ENCODE data around the gene PACS1.

Gene PACS1

GRCh38 chr11:66264914-66265313 is 194.8 kb downstream of the PACS1 start:
- Histone ChIP-seq H3K4me3 (ENCODE audit: low read length) (no peak overlapping the region), H3K36me3 (ENCODE audit: control insufficient read depth, insufficient read depth, low read length) (peaks cover 30% of the 10 kb centered on the region), H3K4me1 (ENCODE audit: control insufficient read depth, insufficient read depth, low read length) (0 out of 2 replicates have a peak, but pooled peaks cover 3% of the 10 kb centered on the region), H3K9me3 (ENCODE audit: control insufficient read depth, insufficient read depth, low read length) (no peaks in the 10 kb centered on the region), H3K27me3 (ENCODE audit: control insufficient read depth, insufficient read depth, low read length) (no peaks in the 10 kb centered on the region), H3K27ac (ENCODE audit: low read length) (no peak overlapping the region)
- DNase-seq (ENCODE audit: low read depth, low spot score): no peak
- no CpG with 5 or more reads among the region's 12 CpGs for WGBS (ENCODE audit: insufficient coverage, insufficient read length)

- 0 out of 2 replicates have a peak, but pooled peaks cover 3% of the 10 kb centered on the region for H3K4me1 ChIP-seq (ENCODE audit: control insufficient read depth, insufficient read depth, low read length)
- H3K36me3 ChIP-seq (ENCODE audit: control insufficient read depth, insufficient read depth, low read length): peaks cover 27% of the 10 kb centered on the region
- H3K4me3 ChIP-seq (ENCODE audit: low read length): no peak overlapping the region
- H3K27me3 ChIP-seq (ENCODE audit: control insufficient read depth, insufficient read depth, low read length): no peaks in the 10 kb centered on the region
- H3K27ac ChIP-seq (ENCODE audit: low read length): no peak overlapping the region
- WGBS (ENCODE audit: insufficient coverage, insufficient read length): no CpG with 5 or more reads among the region's 26 CpGs
- no peaks in the 10 kb centered on the region for H3K9me3 ChIP-seq (ENCODE audit: control insufficient read depth, insufficient read depth, low read length)
- no peak for DNase-seq (ENCODE audit: low read depth, low spot score)
Measured at GRCh38 chr11:66265531-66266377, 195.7 kb downstream of the PACS1 start.

GRCh38 chr11:66266378-66267038 is 196.4 kb downstream of the PACS1 start:
- DNase-seq (ENCODE audit: low read depth, low spot score): no peak
- Histone ChIP-seq H3K36me3 (ENCODE audit: control insufficient read depth, insufficient read depth, low read length) (peaks cover 27% of the 10 kb centered on the region), H3K9me3 (ENCODE audit: control insufficient read depth, insufficient read depth, low read length) (no peaks in the 10 kb centered on the region), H3K4me1 (ENCODE audit: control insufficient read depth, insufficient read depth, low read length) (0 out of 2 replicates have a peak, but pooled peaks cover 3% of the 10 kb centered on the region), H3K27ac (ENCODE audit: low read length) (no peak overlapping the region), H3K27me3 (ENCODE audit: control insufficient read depth, insufficient read depth, low read length) (no peaks in the 10 kb centered on the region), H3K4me3 (ENCODE audit: low read length) (no peak overlapping the region; the same call in 1 of the 2 replicates)
- no CpG with 5 or more reads among the region's 20 CpGs for WGBS (ENCODE audit: insufficient coverage, insufficient read length)

GRCh38 chr11:66267039-66267378 is 196.9 kb downstream of the PACS1 start:
- peak overlapping the region; percentile 48; the same call in 1 of the 2 replicates for H3K4me3 ChIP-seq (ENCODE audit: low read length)
- peaks cover 25% of the 10 kb centered on the region for H3K36me3 ChIP-seq (ENCODE audit: control insufficient read depth, insufficient read depth, low read length)
- no peak overlapping the region for H3K27ac ChIP-seq (ENCODE audit: low read length)
- H3K27me3 ChIP-seq (ENCODE audit: control insufficient read depth, insufficient read depth, low read length): no peaks in the 10 kb centered on the region
- H3K9me3 ChIP-seq (ENCODE audit: control insufficient read depth, insufficient read depth, low read length): no peaks in the 10 kb centered on the region
- no CpG with 5 or more reads among the region's 13 CpGs for WGBS (ENCODE audit: insufficient coverage, insufficient read length)
- DNase-seq (ENCODE audit: low read depth, low spot score): no peak
- 0 out of 2 replicates have a peak, but pooled peaks cover 3% of the 10 kb centered on the region for H3K4me1 ChIP-seq (ENCODE audit: control insufficient read depth, insufficient read depth, low read length)

- peaks cover 23% of the 10 kb centered on the region for H3K36me3 ChIP-seq (ENCODE audit: control insufficient read depth, insufficient read depth, low read length)
- WGBS (ENCODE audit: insufficient coverage, insufficient read length): no CpG with 5 or more reads among the region's 61 CpGs
- no peaks in the 10 kb centered on the region for H3K9me3 ChIP-seq (ENCODE audit: control insufficient read depth, insufficient read depth, low read length)
- no peak for DNase-seq (ENCODE audit: low read depth, low spot score)
- 0 out of 2 replicates have a peak, but pooled peaks cover 3% of the 10 kb centered on the region for H3K4me1 ChIP-seq (ENCODE audit: control insufficient read depth, insufficient read depth, low read length)
- H3K27ac ChIP-seq (ENCODE audit: low read length): no peak overlapping the region
- peak overlapping the region; percentile 48; the same call in 1 of the 2 replicates for H3K4me3 ChIP-seq (ENCODE audit: low read length)
- no peaks in the 10 kb centered on the region for H3K27me3 ChIP-seq (ENCODE audit: control insufficient read depth, insufficient read depth, low read length)
Measured at GRCh38 chr11:66267379-66268243, 197.5 kb downstream of the PACS1 start.

- Histone ChIP-seq H3K27me3 (ENCODE audit: control insufficient read depth, insufficient read depth, low read length) (no peaks in the 10 kb centered on the region), H3K36me3 (ENCODE audit: control insufficient read depth, insufficient read depth, low read length) (peaks cover 23% of the 10 kb centered on the region), H3K4me1 (ENCODE audit: control insufficient read depth, insufficient read depth, low read length) (0 out of 2 replicates have a peak, but pooled peaks cover 3% of the 10 kb centered on the region), H3K9me3 (ENCODE audit: control insufficient read depth, insufficient read depth, low read length) (no peaks in the 10 kb centered on the region), H3K4me3 (ENCODE audit: low read length) (peak within 1 kb of the TSS; percentile 71), H3K27ac (ENCODE audit: low read length) (no peak within 1 kb of the TSS)
- DNase-seq (ENCODE audit: low read depth, low spot score): peak; percentile 100
- WGBS (ENCODE audit: insufficient coverage, insufficient read length): no CpG with 5 or more reads among the region's 64 CpGs
Measured at GRCh38 chr11:66268244-66268951, 198.3 kb downstream of the PACS1 start, which contains the start of gene RAB1B. Gene RAB1B (plus strand): TSS chr11:66268639. CDS start chr11:66268680, 41 bp downstream.

GRCh38 chr11:66268952-66269905 is 199.2 kb downstream of the PACS1 start:
- DNase-seq (ENCODE audit: low read depth, low spot score): no peak
- WGBS (ENCODE audit: insufficient coverage, insufficient read length): no CpG with 5 or more reads among the region's 32 CpGs

GRCh38 chr11:66271816-66272215 is 201.7 kb downstream of the PACS1 start:
- H3K4me3 ChIP-seq (ENCODE audit: low read length): no peak overlapping the region
- H3K9me3 ChIP-seq (ENCODE audit: control insufficient read depth, insufficient read depth, low read length): no peaks in the 10 kb centered on the region
- H3K4me1 ChIP-seq (ENCODE audit: control insufficient read depth, insufficient read depth, low read length): 0 out of 2 replicates have a peak, but pooled peaks cover under 1% of the 10 kb centered on the region
- no CpG with 5 or more reads among the region's 7 CpGs for WGBS (ENCODE audit: insufficient coverage, insufficient read length)
- no peaks in the 10 kb centered on the region for H3K27me3 ChIP-seq (ENCODE audit: control insufficient read depth, insufficient read depth, low read length)
- no peak overlapping the region for H3K27ac ChIP-seq (ENCODE audit: low read length)
- H3K36me3 ChIP-seq (ENCODE audit: control insufficient read depth, insufficient read depth, low read length): peaks cover 5% of the 10 kb centered on the region; the same call in 1 of the 2 replicates
- DNase-seq (ENCODE audit: low read depth, low spot score): no peak

More at GRCh38 chr11:66268952-66269905, 199.2 kb downstream of the PACS1 start:
- Histone ChIP-seq H3K9me3 (ENCODE audit: control insufficient read depth, insufficient read depth, low read length) (no peaks in the 10 kb centered on the region), H3K27me3 (ENCODE audit: control insufficient read depth, insufficient read depth, low read length) (no peaks in the 10 kb centered on the region), H3K4me3 (ENCODE audit: low read length) (peak overlapping the region; percentile 71), H3K27ac (ENCODE audit: low read length) (no peak overlapping the region), H3K36me3 (ENCODE audit: control insufficient read depth, insufficient read depth, low read length) (peaks cover 17% of the 10 kb centered on the region), H3K4me1 (ENCODE audit: control insufficient read depth, insufficient read depth, low read length) (0 out of 2 replicates have a peak, but pooled peaks cover 3% of the 10 kb centered on the region)

- Histone ChIP-seq H3K36me3 (ENCODE audit: control insufficient read depth, insufficient read depth, low read length) (0 out of 2 replicates have a peak, but pooled peaks cover 5% of the 10 kb centered on the region), H3K4me1 (ENCODE audit: control insufficient read depth, insufficient read depth, low read length) (no peaks in the 10 kb centered on the region), H3K27ac (ENCODE audit: low read length) (no peak overlapping the region), H3K27me3 (ENCODE audit: control insufficient read depth, insufficient read depth, low read length) (no peaks in the 10 kb centered on the region), H3K9me3 (ENCODE audit: control insufficient read depth, insufficient read depth, low read length) (no peaks in the 10 kb centered on the region), H3K4me3 (ENCODE audit: low read length) (no peak overlapping the region)
- DNase-seq (ENCODE audit: low read depth, low spot score): no peak
- WGBS (ENCODE audit: insufficient coverage, insufficient read length): no CpG with 5 or more reads among the region's 2 CpGs
Measured at GRCh38 chr11:66272596-66272995, 202.5 kb downstream of the PACS1 start.
